ENCODE results near the gene LRMDA.

DNA sequence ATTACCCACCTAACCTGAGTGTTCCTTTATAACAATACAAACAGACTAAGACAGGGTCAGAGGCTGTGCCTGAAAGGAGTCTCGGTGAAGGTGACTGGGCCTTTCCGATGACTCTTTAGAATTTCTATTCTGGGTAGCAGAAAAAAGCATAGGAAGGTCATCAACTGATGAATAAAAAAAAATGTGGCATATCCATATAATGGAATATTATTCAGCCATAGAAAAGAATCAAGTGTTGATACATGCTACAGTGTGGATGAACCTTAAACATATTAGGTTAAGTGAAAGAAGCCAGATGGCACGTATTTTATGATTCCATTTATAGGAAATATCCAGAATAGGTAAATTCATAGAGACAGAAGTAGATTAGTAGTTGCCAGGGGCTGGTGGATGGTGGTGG, 83.4 kb downstream of the LRMDA start:
- TF ChIP-seq, protein P1, sequence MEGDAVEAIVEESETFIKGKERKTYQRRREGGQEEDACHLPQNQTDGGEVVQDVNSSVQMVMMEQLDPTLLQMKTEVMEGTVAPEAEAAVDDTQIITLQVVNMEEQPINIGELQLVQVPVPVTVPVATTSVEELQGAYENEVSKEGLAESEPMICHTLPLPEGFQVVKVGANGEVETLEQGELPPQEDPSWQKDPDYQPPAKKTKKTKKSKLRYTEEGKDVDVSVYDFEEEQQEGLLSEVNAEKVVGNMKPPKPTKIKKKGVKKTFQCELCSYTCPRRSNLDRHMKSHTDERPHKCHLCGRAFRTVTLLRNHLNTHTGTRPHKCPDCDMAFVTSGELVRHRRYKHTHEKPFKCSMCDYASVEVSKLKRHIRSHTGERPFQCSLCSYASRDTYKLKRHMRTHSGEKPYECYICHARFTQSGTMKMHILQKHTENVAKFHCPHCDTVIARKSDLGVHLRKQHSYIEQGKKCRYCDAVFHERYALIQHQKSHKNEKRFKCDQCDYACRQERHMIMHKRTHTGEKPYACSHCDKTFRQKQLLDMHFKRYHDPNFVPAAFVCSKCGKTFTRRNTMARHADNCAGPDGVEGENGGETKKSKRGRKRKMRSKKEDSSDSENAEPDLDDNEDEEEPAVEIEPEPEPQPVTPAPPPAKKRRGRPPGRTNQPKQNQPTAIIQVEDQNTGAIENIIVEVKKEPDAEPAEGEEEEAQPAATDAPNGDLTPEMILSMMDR (IDR thresholded peaks at IDR 0.05), result no peak
- TF ChIP-seq POLR2A (IDR thresholded peaks at IDR 0.05), result no peak
